ENCODE measurements around the gene COL9A2. TPM values are rescaled to one million over a fixed set of nuclear protein-coding genes. Genes with fewer than 3 reads are reported as not detected.

Gene COL9A2
- total RNA-seq, 2 experiments from 2014 or later: 10.6 to 21.4 TPM

- Histone ChIP-seq H2AFZ (ENCODE audit: low read length) (peak overlapping the region; percentile 87), H3K27ac (ENCODE audit: low read depth, low read length, poor library complexity, severe bottlenecking) (peak overlapping the region; percentile 44), H3K9me2 (ENCODE audit: insufficient read depth, low read length) (no peaks in the 10 kb centered on the region), H3K4me2 (ENCODE audit: low read length) (peak overlapping the region; percentile 81), H3K36me3 (ENCODE audit: insufficient read depth, low read length) (no peaks in the 10 kb centered on the region), H3K9me3 (ENCODE audit: low read length) (no peaks in the 10 kb centered on the region), H3K79me2 (ENCODE audit: insufficient read depth, low read depth, low read length) (no peaks in the 10 kb centered on the region), H4K20me1 (ENCODE audit: insufficient read depth, low read length) (no peaks in the 10 kb centered on the region), H3K4me3 (ENCODE audit: low read depth, low read length, poor library complexity, severe bottlenecking) (peak overlapping the region; percentile 56), H3K4me1 (ENCODE audit: insufficient read depth, low read length, poor library complexity, severe bottlenecking) (peaks cover 53% of the 10 kb centered on the region)
- no TSS peak for BruUV-seq (replicated peaks)
- intact Hi-C loops (cut with micrococcal nuclease; ENCODE audit: unreplicated experiment): loop anchor here (2.0 kb wide), 2 partner anchors 59 to 163 kb away; no protein-coding TSS in a partner anchor
- DNase-seq (ENCODE audit: low spot score): peak; percentile 93
- TF ChIP-seq CTCF (conservative IDR thresholded peaks at IDR 0.05; ENCODE audit: low read length): peak; percentile 87
- TF ChIP-seq EZH2phosphoT487 (IDR thresholded peaks at IDR 0.05; ENCODE audit: borderline replicate concordance, low read depth, low read length): no peak
- POLR2A ChIA-PET: interaction anchor here (0.9 to 2.4 kb wide), 9 partner anchors 14 to 161 kb away, joined by 3 to 8 read pairs (median 4); partner anchors contain the start of gene ZFP69B
- CTCF ChIA-PET (ENCODE audit: unreplicated experiment): interaction anchor here (0.7 to 3.0 kb wide), 9 partner anchors 20 to 171 kb away, joined by 3 to 10 read pairs (median 4); no protein-coding TSS in a partner anchor
Measured at GRCh38 chr1:40315239-40315794, 1.8 kb downstream of the COL9A2 start.

GRCh38 chr1:40314721-40315238 lies 2.3 kb downstream of the COL9A2 start:
- Histone ChIP-seq H3K4me1 (ENCODE audit: insufficient read depth, low read length, poor library complexity, severe bottlenecking) (peaks cover 53% of the 10 kb centered on the region), H3K4me3 (ENCODE audit: low read depth, low read length, poor library complexity, severe bottlenecking) (peak overlapping the region; percentile 56), H4K20me1 (ENCODE audit: insufficient read depth, low read length) (no peaks in the 10 kb centered on the region), H3K36me3 (ENCODE audit: insufficient read depth, low read length) (no peaks in the 10 kb centered on the region), H3K9me2 (ENCODE audit: insufficient read depth, low read length) (no peaks in the 10 kb centered on the region), H3K4me2 (ENCODE audit: low read length) (peak overlapping the region; percentile 81), H3K79me2 (ENCODE audit: insufficient read depth, low read depth, low read length) (no peaks in the 10 kb centered on the region), H3K27ac (ENCODE audit: low read depth, low read length, poor library complexity, severe bottlenecking) (peak overlapping the region; percentile 44), H3K9me3 (ENCODE audit: low read length) (no peaks in the 10 kb centered on the region), H2AFZ (ENCODE audit: low read length) (peak overlapping the region; percentile 87)
- ChIA-PET POLR2A (interaction anchor here (0.7 to 2.4 kb wide), 11 partner anchors 13 to 136 kb away, joined by 3 to 8 read pairs (median 3); partner anchors contain the start of gene ZFP69B), CTCF (ENCODE audit: unreplicated experiment) (interaction anchor here (0.6 to 3.0 kb wide), 11 partner anchors 21 to 236 kb away, joined by 3 to 10 read pairs (median 4); no protein-coding TSS in a partner anchor)
- BruUV-seq (replicated peaks): no TSS peak
- intact Hi-C loops (cut with micrococcal nuclease; ENCODE audit: unreplicated experiment): loop anchor here (2.0 kb wide), 2 partner anchors 58 to 162 kb away; no protein-coding TSS in a partner anchor
- no peak for TF ChIP-seq EZH2phosphoT487 (IDR thresholded peaks at IDR 0.05; ENCODE audit: borderline replicate concordance, low read depth, low read length)
- no peak for TF ChIP-seq CTCF (conservative IDR thresholded peaks at IDR 0.05; ENCODE audit: low read length)
- no peak for DNase-seq (ENCODE audit: low spot score)
